ENCODE results near the gene ZNF148.
"Not testable (repeated sequence)": the region's sequence is repeated elsewhere in the genome, so short reads cannot be mapped to it uniquely, and the experiment has no call there.

Gene ZNF148

GRCh38 chr3:125406070-125406469 lies 30.9 kb upstream of the ZNF148 start:
- no peak overlapping the region for H3K4me3 ChIP-seq (ENCODE audit: low read depth, low read length)
- TF ChIP-seq, protein P1, sequence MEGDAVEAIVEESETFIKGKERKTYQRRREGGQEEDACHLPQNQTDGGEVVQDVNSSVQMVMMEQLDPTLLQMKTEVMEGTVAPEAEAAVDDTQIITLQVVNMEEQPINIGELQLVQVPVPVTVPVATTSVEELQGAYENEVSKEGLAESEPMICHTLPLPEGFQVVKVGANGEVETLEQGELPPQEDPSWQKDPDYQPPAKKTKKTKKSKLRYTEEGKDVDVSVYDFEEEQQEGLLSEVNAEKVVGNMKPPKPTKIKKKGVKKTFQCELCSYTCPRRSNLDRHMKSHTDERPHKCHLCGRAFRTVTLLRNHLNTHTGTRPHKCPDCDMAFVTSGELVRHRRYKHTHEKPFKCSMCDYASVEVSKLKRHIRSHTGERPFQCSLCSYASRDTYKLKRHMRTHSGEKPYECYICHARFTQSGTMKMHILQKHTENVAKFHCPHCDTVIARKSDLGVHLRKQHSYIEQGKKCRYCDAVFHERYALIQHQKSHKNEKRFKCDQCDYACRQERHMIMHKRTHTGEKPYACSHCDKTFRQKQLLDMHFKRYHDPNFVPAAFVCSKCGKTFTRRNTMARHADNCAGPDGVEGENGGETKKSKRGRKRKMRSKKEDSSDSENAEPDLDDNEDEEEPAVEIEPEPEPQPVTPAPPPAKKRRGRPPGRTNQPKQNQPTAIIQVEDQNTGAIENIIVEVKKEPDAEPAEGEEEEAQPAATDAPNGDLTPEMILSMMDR (IDR thresholded peaks at IDR 0.05; ENCODE audit: insufficient read depth, low read length, missing control alignments), result no peak
- DNase-seq (ENCODE audit: low read depth, low spot score), result no peak
- ChIA-PET CTCF (no interaction called here), POLR2A (no interaction called here)

DNA sequence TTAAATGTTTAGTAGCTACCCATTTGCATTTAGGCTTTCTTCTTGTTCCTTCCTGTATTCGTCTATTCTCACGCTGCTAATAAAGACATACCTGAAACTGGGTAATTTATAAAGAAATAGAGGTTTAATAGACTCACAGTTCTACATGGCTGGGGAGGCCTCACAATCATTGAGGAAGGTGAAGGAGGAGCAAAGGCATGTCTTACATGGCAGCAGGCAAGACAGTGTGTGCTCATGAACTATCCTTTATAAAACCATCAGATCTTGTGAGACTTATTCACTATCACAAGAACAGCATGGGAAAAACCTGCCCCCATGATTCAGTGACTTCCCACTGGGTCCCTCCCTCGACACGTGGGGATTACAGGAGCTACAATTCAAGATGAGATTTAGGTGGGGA lies 30.4 kb upstream of the ZNF148 start:
- POLR2A ChIA-PET; DNase-seq (ENCODE audit: low read depth, low spot score); H3K4me3 ChIP-seq (ENCODE audit: low read depth, low read length); CTCF ChIA-PET: not testable (repeated sequence)

DNA sequence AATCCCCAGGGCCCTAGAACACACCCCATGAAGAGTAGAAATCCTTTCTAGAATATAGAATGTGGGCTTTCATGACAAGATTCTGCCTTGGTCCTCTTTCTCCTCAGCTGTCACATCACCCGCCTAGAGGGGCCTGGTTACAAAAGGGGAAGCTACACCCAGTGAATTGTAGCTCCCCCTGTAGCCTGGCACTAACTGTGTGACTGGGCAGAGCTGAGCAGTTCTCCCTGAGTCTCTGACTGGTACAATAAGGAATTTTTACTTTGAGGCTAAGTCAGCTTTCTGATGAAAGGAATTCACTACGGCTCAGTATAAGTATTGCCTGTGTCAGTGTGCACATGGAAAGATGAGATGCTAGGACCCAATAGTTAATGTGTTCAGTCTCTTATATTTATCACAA lies 28.7 kb upstream of the ZNF148 start:
- POLR2A ChIA-PET, result interaction anchor here (1.0 kb wide), 1 partner anchor 29 kb away, joined by 3 read pairs; the partner anchor contains the start of gene ZNF148
- DNase-seq (ENCODE audit: low read depth, low spot score), result peak; percentile 37
- no peak overlapping the region for H3K4me3 ChIP-seq (ENCODE audit: low read depth, low read length)
- TF ChIP-seq, protein P1 (IDR thresholded peaks at IDR 0.05; ENCODE audit: insufficient read depth, low read length, missing control alignments), result peak; percentile 57
- CTCF ChIA-PET, result interaction anchor here (0.6 to 1.9 kb wide), 15 partner anchors 8 to 503 kb away, joined by 3 to 13 read pairs (median 4); no protein-coding TSS in a partner anchor

DNA sequence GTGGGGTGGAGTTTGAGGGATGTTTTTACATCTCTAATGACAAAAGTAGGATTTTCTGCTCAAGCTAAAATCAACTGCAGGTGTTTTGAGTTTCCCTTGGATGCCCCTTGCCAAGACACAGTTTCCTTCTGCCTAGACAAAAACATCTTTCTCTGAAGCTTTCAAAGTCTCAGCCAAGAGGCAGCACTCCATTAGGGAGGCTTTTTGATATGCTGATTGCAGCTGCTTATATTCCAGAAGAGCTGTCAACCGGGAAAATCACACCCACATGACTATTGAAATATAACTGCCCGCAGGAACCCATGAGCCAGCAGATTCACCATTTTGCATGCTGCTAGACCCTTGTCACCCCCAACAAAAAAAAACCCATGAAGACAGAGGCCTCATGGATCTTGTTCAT lies 27.5 kb upstream of the ZNF148 start:
- no peak overlapping the region for H3K4me3 ChIP-seq (ENCODE audit: low read depth, low read length)
- no peak for DNase-seq (ENCODE audit: low read depth, low spot score)
- ChIA-PET CTCF (interaction anchor here (1.2 to 1.9 kb wide), 3 partner anchors 13 to 35 kb away, joined by 4 to 13 read pairs (median 5); no protein-coding TSS in a partner anchor), POLR2A (no interaction called here)
- TF ChIP-seq, protein P1 (IDR thresholded peaks at IDR 0.05; ENCODE audit: insufficient read depth, low read length, missing control alignments), result no peak

GRCh38 chr3:125401402-125401801 lies 26.3 kb upstream of the ZNF148 start:
- peak; percentile 31 for DNase-seq (ENCODE audit: low read depth, low spot score)
- TF ChIP-seq, protein P1 (IDR thresholded peaks at IDR 0.05; ENCODE audit: insufficient read depth, low read length, missing control alignments), result no peak
- CTCF ChIA-PET, result interaction anchor here (0.8 to 2.4 kb wide), 4 partner anchors 12 to 159 kb away, joined by 3 to 9 read pairs (median 4); no protein-coding TSS in a partner anchor
- no peak overlapping the region for H3K4me3 ChIP-seq (ENCODE audit: low read depth, low read length)
- POLR2A ChIA-PET, result interaction anchor here (0.7 to 2.0 kb wide), 3 partner anchors 26 to 338 kb away, joined by 3 to 6 read pairs (median 5); partner anchors contain the start of gene ZNF148

DNA sequence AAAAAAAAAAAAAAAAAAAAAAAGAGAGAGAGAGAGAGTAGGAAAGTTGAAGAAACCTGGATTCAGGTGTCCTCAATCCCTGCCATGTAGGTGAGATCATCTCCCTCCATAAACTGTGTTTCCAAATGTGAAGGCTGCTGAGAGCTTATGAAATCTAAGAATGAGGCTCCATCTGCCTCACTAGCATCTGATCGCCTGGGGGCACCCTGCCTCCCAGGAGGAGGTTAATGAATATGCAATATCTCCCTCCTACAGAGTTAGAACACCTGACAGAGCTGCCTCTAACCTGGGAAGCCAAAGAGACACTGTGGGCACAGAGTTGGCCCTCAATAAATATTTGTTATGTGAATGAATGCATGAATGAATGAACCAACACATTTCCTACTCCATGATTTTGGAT lies 23.8 kb upstream of the ZNF148 start:
- ChIA-PET CTCF (interaction anchor here (0.7 to 1.4 kb wide), 2 partner anchors 13 to 234 kb away, joined by 3 read pairs; no protein-coding TSS in a partner anchor), POLR2A (no interaction called here)
- TF ChIP-seq, protein P1 (IDR thresholded peaks at IDR 0.05; ENCODE audit: insufficient read depth, low read length, missing control alignments), result no peak
- no peak overlapping the region for H3K4me3 ChIP-seq (ENCODE audit: low read depth, low read length)
- no peak for DNase-seq (ENCODE audit: low read depth, low spot score)

- no peak for DNase-seq (ENCODE audit: low read depth, low spot score)
- TF ChIP-seq, protein P1 (IDR thresholded peaks at IDR 0.05; ENCODE audit: insufficient read depth, low read length, missing control alignments), result no peak
- POLR2A ChIA-PET, result no interaction called here
- no peak overlapping the region for H3K4me3 ChIP-seq (ENCODE audit: low read depth, low read length)
- CTCF ChIA-PET, result interaction anchor here (0.7 to 1.4 kb wide), 2 partner anchors 9 to 44 kb away, joined by 4 to 5 read pairs; no protein-coding TSS in a partner anchor
These were observed 20.0 kb upstream of the ZNF148 start for GRCh38 chr3:125395091-125395490.
